Measurements from ENCODE around the gene HTT-AS. TPM values are rescaled to one million over a fixed set of nuclear protein-coding genes. Genes with fewer than 3 reads are reported as not detected.

The HTT-AS gene
- total and polyA plus RNA-seq, 2 of the 8 experiments (the other 6 are each of a cell fraction or from before 2014, with no cell fraction given) = not detected

- Histone ChIP-seq H3K14ac (ENCODE audit: insufficient read length) (no peak overlapping the region), H3K23me2 (ENCODE audit: low read depth, low read length) (no peaks in the 10 kb centered on the region), H2BK15ac (ENCODE audit: low read length) (no peak overlapping the region), H3K18ac (ENCODE audit: extremely low read depth, low read length) (no peak overlapping the region), H2BK20ac (ENCODE audit: low read length) (no peak overlapping the region), H3K4ac (replicated peaks; ENCODE audit: insufficient read length, low read depth, low read length) (no peak overlapping the region), H3K79me1 (ENCODE audit: low read depth, low read length) (no peaks in the 10 kb centered on the region), H2AK5ac (ENCODE audit: low read depth, low read length) (no peak overlapping the region), H3K56ac (replicated peaks; ENCODE audit: insufficient read length, low read depth, low read length) (no peak overlapping the region), H3K27me3 (replicated peaks in 1 of 4; ENCODE audit: control insufficient read depth in 3 of 4, extremely low read depth in 1 of 4, insufficient read depth in 3 of 4, low read length in 3 of 4) (no peaks in the 10 kb centered on the region), H3K4me3 (ENCODE audit: extremely low read depth in 1 of 4, insufficient read depth in 2 of 4, low read depth in 3 of 4, low read length in 4 of 4) (no peak overlapping the region), H3K9ac (replicated peaks in 1 of 4; ENCODE audit: extremely low read depth in 1 of 4, low read depth in 3 of 4, low read length in 3 of 4) (no peak overlapping the region), H2BK5ac (ENCODE audit: low read depth, low read length) (no peak overlapping the region), H4K91ac (replicated peaks; ENCODE audit: insufficient read length, low read length) (no peak overlapping the region), H4K20me1 (replicated peaks in 1 of 2; ENCODE audit: control insufficient read depth in 1 of 2, insufficient read depth in 2 of 2, low read length in 2 of 2) (peaks cover 0 to 7% of the 10 kb centered on the region in 2 experiments), H3K9me3 (ENCODE audit: insufficient read depth in 2 of 2, low read depth in 1 of 2, low read length in 1 of 2) (no peaks in the 10 kb centered on the region; a peak in 1 of 4 replicates), H3K79me2 (ENCODE audit: control insufficient read depth in 1 of 2, insufficient read depth in 2 of 2, low read length in 2 of 2) (no peaks in the 10 kb centered on the region), H2BK120ac (replicated peaks; ENCODE audit: low read depth, low read length) (no peak overlapping the region), H3K23ac (ENCODE audit: insufficient read length) (no peak overlapping the region), H3K36me3 (ENCODE audit: control insufficient read depth in 2 of 4, insufficient read depth in 4 of 4, low read length in 3 of 4) (peaks cover 13 to 65% (median 42%) of the 10 kb centered on the region in 4 experiments; a peak in 7 of 8 replicates), H3K27ac (ENCODE audit: low read depth, low read length) (no peak overlapping the region), H3K4me2 (ENCODE audit: insufficient read depth in 1 of 2, low read depth in 2 of 2, low read length in 2 of 2) (no peak overlapping the region), H3K4me1 (replicated peaks in 1 of 4; ENCODE audit: control insufficient read depth in 3 of 4, insufficient read depth in 4 of 4, low read length in 3 of 4) (no peaks in the 10 kb centered on the region), H4K8ac (ENCODE audit: extremely low read depth, insufficient read depth, low read length) (no peak overlapping the region), H2AFZ (ENCODE audit: low read length) (no peak overlapping the region), H2BK12ac (ENCODE audit: low read depth, low read length) (no peak overlapping the region), H4K5ac (ENCODE audit: insufficient read length, low read depth, low read length) (no peak overlapping the region)
- no peak for FAIRE-seq
- 91% methylated on average over 15 of the region's 15 CpGs; no CpG with 5 or more reads in 1 of the 2 experiments for WGBS, 2 experiments (ENCODE audit: extremely low coverage in 1 of 2, insufficient coverage in 1 of 2, insufficient read length in 1 of 2, insufficient replicate concordance in 2 of 2, low coverage in 1 of 2, low lambda C conversion rate in 2 of 2, missing lambda C conversion rate in 1 of 2)
- DNase-seq (ENCODE audit: low read depth in 1 of 2, low spot score in 2 of 2) = no peak
- CTCF ChIA-PET (ENCODE audit: partially characterized antibody) = interaction anchor here (0.5 to 1.7 kb wide), 3 partner anchors 9 to 1391 kb away, joined by 3 to 6 read pairs (median 3); no protein-coding TSS in a partner anchor
- no peak for TF ChIP-seq MAFK (IDR thresholded peaks at IDR 0.05; ENCODE audit: low read depth, low read length)
- POLR2A ChIA-PET (ENCODE audit: partially characterized antibody) = no interaction called here
Measured at GRCh38 chr4:3115637-3116270, 41.4 kb upstream of the HTT-AS start.
